Stimulated activated CD8-positive, alpha-beta memory T cell treated with anti-CD3 and anti-CD28 coated beads, Interleukin-15, amount 100 ng/mL, for 1 hour (primary cell): ENCODE results near the gene PAPLN.

Experiments used
- DNase-seq: peaks from one replicate; pipeline ENCODE4 v3.0.0-alpha.2; 2020; ENCODE audit warnings: low read depth

The PAPLN gene

GRCh38 chr14:73245480-73246325, 8.4 kb downstream of the PAPLN start:
- peak; percentile 5 for DNase-seq

GRCh38 chr14:73246387-73247150, 9.3 kb downstream of the PAPLN start:
- no peak for DNase-seq

- no peak for DNase-seq
These were observed 11.0 kb downstream of the PAPLN start for GRCh38 chr14:73248108-73248868.

- DNase-seq = no peak
These were observed 11.8 kb downstream of the PAPLN start for GRCh38 chr14:73249108-73249507.

- DNase-seq = no peak
These were observed 12.4 kb downstream of the PAPLN start for GRCh38 chr14:73249564-73250316.

DNA sequence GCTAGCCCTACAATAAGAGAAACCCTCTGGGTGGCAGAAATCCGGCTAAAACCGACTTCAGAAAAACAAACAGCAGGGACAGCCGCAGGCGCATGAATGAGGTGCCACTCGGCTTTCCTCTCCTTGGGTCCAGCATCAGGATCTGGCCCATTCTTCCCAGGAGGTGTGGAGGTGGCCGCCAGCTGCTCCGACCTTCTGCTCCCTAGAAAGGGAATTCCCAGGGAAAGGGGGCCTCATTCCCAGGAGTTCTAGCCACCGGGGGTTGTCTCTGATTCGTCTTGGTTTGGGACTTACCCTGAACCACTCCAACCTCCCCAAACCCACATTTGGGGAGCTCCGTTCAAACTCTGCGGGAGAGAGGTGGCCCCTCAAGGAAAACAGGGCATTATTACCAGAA, 13.0 kb downstream of the PAPLN start:
- no peak for DNase-seq

- DNase-seq = no peak
These were observed 13.6 kb downstream of the PAPLN start for GRCh38 chr14:73250781-73251500.

DNA sequence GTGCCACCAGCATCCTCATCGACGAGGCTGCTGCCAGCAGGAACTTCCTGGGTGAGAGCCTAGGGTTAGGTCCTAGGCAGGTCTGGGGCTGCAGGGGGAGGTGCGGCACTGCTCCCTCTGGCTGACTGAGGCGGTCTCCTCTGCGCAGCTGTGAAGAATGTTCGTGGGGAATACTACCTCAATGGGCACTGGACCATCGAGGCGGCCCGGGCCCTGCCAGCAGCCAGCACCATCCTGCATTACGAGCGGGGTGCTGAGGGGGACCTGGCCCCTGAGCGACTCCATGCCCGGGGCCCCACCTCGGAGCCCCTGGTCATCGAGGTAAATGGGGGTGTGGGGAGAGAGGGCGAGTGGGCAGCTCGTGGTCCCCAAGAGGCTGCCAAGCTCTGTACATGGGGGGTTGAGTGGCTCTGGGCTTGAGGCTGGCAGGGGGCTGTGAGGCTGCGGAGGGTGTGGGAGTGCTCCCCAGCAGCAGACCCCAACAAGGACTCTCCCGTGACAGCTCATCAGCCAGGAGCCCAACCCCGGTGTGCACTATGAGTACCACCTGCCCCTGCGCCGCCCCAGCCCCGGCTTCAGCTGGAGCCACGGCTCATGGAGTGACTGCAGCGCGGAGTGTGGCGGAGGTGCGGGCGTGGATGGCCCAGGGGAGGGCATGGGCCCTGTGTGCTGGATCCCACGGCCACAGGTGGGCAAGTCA, 14.4 kb downstream of the PAPLN start:
- no peak for DNase-seq

DNA sequence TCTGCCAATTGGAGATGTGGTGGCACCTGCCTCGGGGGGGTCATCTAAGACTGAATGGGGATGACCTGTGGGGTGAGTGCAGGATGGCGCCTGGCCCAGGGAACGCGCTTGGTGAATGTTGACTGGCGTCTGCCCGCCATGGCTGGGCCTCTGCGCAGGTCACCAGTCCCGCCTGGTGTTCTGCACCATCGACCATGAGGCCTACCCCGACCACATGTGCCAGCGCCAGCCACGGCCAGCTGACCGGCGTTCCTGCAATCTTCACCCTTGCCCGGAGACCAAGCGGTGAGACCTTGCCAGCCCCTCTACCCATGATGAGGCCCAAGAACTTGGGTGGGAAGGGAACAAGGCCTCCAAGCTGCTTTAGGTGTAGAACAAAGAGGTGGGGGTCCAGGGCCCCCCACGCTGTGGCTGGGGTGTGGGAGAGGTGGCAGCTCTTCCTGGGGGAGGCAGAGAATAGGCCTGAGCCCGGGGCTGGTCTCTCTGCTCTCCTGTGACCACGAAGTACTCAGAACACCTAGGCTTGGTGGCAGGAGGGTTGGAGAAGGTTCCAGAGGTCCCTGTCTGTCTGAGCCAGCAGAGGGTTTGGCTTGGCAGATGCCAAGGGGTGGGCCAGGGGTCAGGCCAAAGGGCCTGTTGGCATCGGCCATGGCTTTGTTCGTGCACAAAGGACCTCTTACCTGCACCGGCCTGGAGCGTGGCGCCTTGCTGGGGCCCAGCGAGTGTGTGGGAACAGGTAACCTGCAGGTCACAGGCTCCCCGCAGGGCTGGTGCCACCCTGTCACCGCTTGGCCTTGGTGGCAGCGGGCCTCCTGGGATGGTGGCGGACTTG, 15.4 kb downstream of the PAPLN start:
- DNase-seq = no peak

GRCh38 chr14:73253323-73253610, 16.0 kb downstream of the PAPLN start:
- DNase-seq = no peak

DNA sequence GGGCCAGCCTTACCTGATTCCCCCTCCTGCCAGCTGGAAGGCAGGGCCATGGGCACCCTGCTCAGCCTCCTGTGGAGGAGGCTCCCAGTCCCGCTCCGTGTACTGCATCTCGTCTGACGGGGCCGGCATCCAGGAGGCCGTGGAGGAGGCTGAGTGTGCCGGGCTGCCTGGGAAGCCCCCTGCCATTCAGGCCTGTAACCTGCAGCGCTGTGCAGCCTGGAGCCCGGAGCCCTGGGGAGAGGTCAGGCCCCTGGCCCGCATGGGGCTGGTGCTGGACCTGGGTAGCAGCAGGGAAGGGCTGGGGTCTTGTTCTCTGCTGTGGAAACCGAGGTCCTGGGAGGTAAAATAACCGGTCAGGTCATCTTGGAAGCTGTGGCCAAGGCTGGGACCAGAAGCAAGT, 16.4 kb downstream of the PAPLN start:
- no peak for DNase-seq

DNA sequence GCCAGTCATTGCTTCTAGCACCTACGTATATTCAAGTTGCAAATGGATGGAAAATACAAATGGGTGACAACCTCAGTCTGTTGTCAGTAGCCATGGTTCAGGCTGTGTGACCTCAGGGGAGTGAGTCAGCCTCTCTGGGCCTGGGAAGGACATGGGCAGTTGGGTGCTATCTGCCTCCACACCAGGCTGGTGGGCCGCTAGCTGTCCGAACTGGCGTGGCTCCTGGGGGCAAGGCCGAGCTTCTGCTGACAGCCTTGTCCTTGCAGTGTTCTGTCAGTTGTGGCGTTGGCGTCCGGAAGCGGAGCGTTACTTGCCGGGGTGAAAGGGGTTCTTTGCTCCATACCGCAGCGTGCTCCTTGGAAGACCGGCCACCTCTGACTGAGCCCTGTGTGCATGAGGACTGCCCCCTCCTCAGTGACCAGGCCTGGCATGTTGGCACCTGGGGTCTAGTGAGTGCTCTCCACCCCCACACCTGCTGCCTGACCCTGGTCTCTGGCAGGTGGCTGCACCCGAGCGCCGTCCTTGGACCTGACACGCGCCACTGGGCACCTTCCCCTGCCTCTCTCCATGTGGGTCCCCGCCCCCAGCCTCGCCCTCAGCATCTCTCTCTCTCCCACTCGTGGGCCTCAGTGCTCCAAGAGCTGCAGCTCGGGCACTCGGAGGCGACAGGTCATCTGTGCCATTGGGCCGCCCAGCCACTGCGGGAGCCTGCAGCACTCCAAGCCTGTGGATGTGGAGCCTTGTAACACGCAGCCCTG, 17.1 kb downstream of the PAPLN start:
- no peak for DNase-seq

- DNase-seq = no peak
These were observed 17.7 kb downstream of the PAPLN start for GRCh38 chr14:73255005-73255400.

DNA sequence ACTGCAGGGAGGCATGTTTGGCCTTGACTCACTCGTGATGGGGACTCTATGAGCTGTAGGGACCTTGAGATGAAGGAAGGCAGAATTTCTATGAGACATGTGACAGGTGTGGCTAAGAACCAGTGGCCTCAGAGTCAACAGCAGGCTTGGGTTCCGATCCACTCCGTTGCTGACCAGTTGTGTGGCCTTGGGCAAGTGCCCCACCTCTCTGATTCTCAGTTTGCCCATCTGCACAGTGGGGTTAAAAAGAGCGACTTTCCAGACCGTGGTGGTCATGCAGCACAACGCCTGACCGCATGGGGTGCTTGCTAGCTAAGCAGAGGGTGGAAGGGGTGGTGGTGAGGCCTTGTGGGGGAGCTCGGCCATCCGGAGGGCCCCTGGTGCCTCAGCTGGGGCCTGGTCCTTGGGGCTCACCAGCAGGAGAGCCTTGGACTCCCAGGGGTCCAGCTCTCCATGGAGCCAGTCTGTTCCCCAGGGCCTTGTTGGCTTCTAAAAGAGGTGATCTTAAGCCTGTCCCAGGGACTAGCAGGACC, 18.5 kb downstream of the PAPLN start:
- no peak for DNase-seq

- DNase-seq = no peak
These were observed 20.8 kb downstream of the PAPLN start for GRCh38 chr14:73258076-73258475.

- no peak for DNase-seq
These were observed 21.7 kb downstream of the PAPLN start for GRCh38 chr14:73258845-73259611.

GRCh38 chr14:73259837-73260236, 22.5 kb downstream of the PAPLN start:
- DNase-seq = no peak

DNA sequence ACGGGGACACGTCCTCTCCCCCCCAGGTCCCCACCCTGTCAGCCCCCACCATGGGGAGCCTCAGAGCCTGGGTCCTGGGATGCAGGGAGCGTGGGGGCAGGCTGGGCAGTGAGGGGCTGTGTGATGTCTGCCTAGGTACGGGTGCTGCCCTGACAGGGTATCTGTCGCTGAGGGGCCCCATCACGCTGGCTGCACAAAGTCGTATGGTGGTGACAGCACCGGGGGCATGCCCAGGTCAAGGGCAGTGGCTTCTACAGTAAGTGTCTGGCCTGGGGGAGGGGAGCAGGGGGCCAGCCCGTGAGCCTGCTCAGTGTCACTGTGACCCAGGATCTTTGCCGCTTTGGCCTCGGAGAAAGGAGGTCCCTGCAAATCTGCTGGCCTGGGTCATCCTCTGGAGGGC, 23.3 kb downstream of the PAPLN start:
- DNase-seq = no peak
